NOMO-1 (cell line): Measurements from ENCODE around the gene BTN2A1.

ENCODE experiments used
- DNase-seq, 2 experiments: peaks; one replicate each; lab custom pipeline; 2025; ENCODE audit not compliant: unreplicated experiment in 2 of 2; lab: John Stamatoyannopoulos, UW

BTN2A1 gene

DNA sequence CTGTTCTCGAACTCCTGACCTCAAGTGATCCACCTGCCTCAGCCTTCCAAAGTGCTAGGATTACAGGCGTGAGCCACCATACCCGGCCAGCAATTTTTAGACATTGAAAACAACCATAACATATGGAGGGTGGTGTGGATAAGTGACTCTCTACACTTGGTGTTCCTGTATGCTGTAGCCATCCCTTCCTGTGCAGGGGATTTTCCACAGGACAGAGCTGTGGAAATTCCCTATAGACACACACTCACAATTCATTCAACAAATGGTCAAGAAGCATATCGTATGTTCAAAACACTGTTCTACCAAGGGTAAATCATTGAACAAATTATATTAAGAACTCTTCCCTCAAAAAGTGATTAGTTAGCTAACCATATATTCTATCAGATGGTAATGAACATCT lies 6.3 kb downstream of the BTN2A1 start:
- DNase-seq, result no peak

DNA sequence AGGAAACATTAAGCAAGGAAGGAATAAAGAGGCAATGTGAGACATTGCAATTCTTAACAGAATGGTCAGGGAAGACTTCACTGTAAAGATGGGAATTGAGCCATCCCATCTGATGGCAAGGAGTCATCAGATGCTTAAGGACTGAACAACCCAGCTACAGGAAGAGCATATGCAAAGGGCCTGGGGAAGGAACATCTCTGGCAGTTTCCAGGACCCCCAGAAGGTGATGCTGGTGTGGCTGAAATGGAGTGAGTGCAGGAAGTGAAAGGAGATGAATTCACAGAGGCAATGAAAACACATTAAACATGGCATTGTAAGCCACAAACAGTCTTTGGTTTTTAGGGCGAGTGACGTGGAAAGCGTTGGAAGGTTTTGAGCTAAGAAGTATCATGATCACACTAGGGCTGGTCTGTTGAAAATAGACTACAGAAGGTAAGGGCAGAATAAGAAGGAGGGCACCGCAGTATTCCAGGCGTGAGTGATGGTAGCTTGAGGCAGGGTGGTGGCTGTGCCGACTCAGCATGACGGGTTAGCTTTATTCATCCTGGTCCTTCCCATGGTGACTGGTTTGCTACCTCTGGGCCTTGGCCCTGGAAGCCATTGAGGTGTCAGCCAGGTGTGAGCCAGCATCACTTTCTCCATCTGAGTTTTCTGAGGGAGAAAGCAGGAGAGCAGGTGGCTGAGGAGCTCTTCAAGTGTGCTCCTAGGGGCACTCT lies 6.8 kb downstream of the BTN2A1 start:
- no peak for DNase-seq

DNA sequence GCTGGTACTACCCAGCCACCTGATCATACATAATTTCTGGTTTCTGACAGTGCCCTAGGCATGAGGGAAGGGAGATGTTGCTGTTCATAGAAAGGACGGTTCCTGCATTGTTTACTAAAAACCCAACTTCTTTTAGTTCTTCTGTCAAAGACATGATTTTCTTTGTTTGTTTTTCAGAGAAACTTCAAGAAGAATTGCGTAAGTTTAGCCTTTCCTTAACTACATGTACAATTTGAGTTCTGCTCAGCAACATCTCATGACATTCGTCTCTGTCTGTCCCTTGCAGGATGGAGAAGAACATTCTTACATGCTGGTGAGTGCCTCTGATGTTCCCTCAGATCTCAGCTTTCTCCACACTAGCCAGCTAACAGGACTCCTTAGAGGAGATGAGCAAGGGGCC lies 8.0 kb downstream of the BTN2A1 start:
- DNase-seq, result no peak

DNA sequence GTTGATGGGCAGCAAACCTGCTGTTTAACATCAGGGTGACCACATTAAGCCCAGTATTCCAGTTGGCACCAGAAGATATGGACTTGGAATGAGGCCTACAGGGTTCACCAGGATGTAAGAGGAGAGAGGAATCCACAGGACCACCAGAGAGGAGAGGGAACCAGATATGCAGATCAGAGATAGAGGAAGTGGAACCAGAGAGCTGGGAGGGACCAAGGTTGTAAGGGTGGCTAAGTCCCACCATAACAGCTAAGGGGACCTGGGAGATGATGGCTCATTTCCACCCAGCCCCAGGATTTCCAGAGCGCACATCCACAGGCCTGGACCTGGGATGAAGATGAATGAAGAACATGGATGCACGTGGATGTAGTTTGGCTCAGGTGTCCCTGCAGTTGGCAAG lies 11.1 kb downstream of the BTN2A1 start:
- DNase-seq, result no peak

DNA sequence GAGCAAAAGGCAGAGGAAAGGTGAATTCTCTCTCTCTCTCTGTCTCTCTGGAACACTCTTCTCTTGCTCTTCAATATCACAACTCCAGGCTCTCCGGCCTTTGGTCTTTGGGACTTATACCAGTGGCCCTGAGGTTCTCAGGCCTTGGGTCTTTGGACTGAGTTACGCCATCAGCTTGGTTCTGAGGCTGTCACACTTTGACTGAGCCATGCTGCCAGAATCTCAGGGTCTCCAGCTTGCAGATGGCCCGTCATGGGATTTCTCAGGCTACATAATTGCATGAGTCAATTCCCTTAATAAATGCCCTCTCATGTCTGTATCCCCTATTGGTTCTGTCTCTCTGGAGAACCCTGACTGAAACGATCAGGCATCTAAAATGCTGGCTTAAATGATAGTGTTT lies 12.9 kb downstream of the BTN2A1 start:
- DNase-seq, result no peak

DNA sequence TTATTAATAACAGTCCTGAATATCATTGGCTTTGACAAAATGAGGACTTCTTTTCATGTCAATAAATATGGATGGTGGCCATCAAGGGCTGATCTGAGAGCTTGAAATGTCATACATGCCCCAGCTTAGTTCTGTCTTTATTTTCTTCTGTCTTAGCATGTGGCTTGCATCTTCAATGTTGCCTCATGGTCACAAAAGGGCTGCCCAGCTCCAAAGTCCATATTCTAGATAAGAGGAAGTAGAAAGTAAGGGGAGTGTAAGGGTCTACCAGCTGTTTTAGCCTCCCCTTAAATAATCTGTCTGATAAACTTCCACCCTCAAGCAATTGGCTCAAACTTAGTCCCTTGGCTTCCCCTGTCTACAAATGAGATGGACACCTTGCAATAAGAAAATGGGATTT lies 14.2 kb downstream of the BTN2A1 start:
- DNase-seq, result no peak

DNA sequence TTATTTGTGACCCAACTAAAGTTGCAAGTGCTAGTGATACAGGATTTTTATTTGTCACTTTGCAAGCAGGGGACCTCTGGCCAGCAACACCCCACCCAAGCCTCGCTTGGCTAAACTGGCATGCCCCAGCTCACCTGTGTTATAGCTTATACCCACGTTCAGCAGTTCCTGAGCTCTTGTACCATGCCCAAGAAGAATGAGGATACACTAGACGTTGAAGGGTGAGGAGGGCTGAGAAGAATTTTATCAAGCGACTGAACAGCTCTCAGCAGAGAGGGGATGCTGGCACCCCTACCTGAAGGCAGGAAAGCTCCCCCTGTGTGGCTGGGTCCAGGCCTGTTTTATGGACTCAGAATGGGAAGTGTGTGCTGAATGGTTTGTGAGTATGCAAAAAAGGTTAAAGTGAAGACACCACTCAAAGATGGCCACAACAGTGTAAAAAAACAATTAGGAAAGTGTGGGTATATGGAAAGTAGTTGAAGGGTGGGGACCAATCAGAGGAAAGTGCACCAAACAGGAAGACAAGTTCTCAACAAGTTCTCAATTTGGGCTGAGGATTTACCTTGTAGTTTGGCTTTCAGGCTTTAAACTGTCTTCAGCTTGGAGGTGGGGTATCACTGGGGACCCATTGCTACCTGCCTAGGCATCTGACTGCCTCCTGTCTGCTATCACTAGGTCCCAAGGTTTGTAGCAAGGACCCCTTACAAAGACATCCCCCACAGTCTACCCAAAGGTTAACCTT lies 15.0 kb downstream of the BTN2A1 start:
- DNase-seq, result peak in 1 of 2 experiments; percentile 33

DNA sequence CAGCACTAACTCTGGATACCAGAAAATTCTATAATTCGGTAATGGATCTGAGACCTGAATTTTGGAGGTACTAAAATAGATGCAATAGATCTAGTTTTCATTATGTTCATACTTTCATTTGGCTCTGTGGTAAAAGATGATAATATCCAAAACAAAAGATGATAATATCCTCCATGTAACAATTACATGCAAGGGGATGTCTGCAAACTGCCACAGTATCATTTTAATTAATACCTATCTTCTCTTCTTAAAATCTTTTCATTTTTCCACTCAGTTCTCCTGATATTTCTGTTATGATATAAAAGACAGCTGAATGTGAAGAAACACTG lies 15.6 kb downstream of the BTN2A1 start:
- no peak for DNase-seq

DNA sequence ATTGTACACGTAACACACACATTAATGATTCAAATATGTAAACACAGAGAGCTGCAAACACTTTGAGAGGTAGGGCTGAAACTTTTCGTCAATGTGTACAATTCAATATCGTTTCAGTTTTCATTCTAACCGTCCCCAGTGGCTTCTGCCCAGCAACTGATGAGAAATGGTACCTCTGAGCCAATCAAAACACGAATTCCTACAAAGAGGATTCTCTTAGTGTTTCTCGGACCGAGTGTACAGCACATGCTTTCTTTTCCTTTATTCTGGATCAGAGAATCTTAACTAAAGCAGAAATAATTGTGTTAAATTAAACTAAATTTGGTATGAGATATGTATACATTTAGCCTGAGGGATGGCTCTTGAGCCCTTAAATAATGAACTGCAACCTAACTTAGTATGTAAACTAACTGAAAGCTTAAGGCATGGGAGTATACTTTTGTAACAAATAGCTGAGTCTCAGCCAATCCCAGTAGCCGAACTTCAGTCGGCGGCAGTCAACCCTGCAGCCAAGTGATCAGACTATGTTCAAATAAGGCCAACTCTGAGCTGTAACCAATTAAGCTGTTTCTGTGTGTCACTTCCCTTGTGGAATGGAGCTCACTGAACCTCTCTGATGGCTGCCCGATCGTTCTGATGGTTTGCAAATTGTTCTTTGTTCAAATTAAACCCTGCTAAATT lies 16.1 kb downstream of the BTN2A1 start:
- DNase-seq, result peak; percentile 91 to 98

DNA sequence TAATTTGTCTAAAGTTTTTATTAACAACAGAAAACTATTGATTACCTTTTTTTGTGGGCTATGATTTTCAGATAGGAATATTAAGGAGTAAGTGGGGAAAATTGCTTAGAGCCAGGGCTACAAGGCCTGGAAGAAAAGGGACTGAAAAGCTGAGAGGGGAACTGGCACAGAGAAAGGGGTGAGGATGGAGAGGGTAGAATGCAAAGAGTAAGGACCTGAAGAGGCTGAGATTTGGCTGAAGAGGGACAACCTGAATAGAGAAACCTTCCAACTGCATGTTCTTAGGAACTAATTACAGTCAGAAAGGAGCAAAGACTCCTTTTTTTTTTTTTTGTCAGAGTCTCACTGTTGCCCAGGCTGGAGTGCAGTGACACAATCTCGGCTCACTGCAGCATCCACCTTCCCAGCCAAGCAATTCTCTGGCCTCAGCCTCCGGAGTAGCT lies 16.7 kb downstream of the BTN2A1 start:
- DNase-seq, result no peak

DNA sequence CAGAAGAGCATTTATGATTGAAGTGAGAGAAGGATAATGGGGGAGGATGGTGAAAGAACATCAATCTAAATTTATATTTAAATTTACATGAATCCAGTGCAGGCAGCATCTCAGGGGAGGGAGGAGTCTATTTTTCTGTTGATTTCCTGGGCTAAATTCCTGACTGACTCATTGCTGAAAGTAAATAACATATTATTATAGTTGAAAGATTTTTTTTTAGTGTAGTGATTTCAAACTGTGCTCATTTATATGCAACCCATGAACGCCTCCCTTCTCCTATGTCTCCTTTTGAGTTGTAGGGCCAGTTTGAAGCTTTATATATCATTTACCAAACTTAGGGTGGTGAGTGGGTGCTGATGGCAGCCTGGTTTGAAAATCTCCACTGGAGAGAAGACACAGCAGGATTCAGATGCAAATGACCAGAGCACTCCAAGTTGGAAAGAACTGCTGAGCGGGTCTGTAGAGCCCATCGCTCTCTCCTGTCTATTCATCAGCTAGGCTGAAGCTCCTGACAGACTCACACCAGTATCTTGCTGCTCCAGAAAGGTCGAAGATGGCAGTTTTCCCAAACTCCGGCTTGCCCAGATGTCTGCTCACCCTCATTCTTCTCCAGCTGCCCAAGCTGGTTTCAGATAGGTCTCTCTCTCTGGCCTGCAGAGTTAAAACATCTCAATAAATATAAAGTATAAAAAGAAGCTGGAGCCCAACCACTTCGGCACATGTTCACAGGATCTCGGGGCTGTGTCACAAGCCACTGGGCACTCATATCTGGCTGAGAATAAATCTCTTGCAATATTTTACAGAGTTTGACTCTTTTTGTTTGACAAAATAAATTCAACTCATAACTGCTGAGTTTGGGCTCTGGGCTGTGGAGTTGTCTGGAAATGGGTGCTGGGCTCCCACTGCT lies 18.3 kb downstream of the BTN2A1 start:
- no peak for DNase-seq

DNA sequence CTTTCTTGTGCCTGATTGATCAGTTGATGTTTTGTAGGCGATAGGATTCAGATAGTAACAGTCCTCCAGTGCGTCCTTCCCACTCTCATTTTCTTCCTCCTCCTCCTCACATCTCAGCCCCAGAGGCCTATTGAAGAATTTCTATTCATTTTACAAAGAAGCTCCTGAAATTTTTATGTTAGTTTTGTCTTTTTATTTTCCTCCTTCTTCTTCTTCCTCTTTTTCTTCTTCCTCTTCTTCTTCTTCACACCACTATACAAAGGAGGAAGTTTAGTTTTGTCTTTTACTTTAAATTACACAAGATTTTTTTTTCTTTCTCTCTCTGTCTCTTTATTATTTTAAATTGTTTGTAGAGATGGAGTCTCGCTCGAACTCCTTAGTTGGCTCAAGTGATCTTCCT lies 19.1 kb downstream of the BTN2A1 start:
- DNase-seq, result peak; percentile 29 to 68

DNA sequence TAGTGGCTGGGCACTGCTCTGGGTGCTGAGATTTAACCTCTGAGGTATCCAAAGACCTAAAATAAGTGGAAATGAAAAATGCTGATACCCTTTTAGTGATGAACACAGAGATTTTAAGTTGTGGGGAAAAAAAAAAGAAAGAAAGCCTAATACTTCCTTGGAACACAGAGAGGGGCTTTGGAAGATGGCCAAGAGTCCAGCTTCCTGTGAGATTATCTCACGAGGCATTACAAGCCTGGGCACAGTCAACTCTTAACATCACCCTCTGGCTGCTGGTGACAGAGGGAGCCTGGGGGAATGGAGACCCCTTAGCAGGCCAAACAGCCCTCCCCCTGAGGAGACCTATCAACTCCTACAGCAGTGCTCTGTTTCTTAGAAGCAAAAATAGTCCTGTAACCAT lies 19.7 kb downstream of the BTN2A1 start:
- DNase-seq, result no peak

DNA sequence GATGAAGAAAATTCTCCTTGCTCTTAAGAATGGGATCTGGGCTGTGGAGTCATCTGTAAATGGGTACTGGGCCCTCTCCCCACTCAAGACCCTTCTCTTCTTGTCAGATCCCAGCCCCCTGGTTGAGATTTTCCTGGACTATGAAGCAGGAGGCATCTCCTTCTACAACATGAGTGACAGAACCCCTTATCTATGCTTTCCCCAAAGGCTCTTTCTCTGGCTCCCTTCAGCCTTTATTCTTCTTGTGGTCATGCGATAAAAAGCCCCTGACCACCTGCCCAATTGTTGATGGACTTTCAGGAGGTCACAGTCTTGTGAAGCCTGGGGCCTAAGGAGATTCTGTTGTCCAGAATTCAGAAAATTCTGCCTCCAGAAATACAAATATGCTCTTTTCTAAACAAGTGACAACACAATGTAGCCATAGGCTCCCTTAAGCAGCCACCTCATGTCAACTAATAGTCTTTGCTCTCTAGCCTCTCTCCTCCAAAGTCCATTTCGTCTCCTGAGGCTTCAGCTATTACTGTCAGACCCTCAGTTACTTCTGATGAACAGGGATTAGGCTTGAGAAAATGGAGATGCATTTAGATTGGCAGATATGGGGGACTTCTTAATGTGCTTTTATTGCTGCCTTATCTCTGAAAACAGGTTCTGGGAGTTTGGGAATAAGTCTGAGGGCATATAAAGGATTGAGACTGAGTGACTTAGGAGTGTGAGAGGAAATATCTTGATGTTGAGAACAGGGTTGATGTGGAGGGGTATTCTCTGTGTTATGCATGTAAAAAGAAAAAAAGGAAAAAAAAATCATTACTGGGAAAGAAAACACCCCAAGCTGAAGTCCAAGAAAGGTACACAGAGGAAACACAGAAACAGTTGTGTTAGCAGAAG lies 20.6 kb downstream of the BTN2A1 start:
- DNase-seq, result no peak

DNA sequence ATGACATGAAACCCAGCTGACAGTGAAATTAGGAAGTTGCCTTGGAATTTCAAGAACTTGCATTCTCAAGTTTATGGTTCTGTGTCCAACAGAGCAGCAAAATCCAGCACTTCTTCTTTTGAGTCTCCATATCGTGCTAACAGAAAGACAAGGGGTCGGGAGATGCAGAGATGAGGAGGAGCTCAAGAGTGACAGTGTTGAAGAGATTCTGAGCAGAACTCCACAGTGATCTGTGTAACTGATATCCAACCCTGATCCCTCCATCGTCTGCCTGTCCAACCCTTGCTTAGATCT lies 21.2 kb downstream of the BTN2A1 start:
- DNase-seq, result peak in 1 of 2 experiments; percentile 71

DNA sequence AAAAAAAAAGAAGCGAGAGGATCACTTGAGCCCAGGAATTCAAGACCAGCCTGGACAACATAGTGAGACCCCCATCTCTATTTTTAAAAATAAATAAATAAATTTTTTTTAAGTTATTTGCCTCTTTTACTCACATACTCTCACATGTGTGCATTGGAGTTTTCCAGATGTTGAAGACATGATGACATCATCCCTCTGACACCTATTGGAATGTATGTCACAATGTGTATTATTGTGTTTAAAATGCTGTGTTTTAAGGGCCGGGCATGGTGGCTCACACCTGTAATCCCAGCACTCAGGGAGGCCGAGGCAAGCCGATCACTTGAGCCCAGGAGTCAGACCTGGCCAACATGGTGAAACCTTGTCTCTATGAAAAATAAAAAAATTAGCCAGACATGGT lies 24.6 kb downstream of the BTN2A1 start:
- DNase-seq, result no peak

DNA sequence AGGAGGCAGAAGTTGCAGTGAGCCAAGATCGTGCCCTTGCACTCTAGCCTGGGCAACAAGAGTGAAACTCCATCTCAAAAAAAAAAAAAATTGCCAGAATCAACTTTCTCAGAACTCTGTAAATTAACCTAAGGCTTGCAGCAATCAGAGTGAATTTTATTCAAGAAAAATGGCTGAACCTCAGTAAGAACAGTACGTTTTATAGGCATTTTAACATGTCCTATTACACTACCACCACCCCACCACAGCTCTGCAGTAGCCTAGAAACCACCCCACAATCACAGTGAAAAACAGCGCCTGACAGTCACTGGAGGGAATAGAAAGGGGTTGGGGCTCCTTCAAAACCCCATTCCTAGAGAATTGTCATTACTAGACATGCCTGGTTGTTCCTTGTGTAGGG lies 26.0 kb downstream of the BTN2A1 start:
- DNase-seq, result no peak

DNA sequence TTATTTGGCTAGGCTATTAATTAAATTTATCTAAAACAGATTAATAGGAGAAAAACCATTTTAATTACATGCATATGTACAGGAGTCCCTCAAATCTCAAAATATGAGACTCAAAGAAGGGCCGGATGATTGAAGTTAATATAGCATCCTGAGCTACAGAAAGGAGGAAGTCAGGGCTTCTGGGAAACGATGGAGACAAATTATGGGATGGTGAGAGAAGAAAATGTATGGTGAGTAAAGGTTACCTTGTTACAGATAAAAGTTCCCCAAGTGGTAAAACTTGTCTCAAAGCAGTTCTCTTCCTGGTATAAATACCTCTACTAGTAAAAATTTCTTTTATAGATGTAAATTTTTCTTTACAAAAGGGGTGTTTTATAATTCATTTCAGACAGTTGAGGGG lies 26.4 kb downstream of the BTN2A1 start:
- DNase-seq, result no peak

DNA sequence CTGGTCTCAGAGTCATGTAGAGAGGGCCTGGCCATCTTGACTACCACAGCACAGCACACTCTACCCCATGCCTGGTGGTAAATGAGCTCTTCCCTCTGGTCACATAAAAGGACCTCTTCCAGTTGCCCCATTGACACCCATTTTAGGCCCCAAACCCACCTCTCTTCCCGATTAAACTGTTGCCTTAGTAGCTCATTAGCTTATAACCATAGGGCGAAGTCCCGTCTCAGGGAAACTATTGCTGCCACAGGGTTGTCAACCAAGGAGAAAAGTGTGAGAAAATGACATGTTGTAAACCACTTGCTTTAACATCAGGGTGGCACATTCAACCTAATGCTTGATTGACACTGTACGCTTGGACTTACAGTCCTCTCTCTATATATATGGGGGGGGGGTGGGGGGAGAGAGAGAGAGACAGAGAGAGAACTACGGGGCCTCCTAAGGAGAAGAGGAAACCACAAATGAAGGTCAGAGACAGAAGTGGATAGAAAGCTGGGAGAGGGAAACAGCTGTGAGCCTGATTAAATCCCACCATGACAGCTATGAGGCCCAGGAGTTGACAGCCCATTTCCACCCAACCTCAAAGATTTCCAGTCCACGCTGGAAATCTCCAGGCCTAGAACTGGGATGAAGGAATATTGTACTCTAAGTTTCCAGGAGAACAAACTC lies 27.5 kb downstream of the BTN2A1 start:
- DNase-seq, result peak in 1 of 2 experiments; percentile 20

DNA sequence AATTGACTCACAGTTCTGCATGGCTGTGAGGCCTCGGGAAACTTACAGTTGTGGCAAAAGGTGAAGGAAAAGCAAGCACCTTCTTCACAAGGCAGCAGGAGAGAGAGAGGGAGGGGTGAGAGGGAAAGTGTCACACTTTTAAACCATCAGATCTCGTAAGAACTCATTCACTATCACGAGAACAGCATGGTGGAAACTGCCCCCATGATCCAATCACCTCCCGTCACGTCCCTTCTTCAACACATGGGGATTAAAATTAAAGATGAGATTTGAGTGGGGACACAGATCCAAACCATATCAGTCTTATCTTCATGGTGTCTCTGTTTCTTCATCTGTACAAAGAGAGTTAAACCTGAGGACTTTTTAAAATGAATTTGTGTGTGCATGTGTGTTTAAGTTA lies 28.6 kb downstream of the BTN2A1 start:
- DNase-seq, result no peak
